HFF-Myc (cell line): Measurements from ENCODE around the gene LANCL2.

Experiments
- DNase-seq: peaks from one replicate; pipeline ENCODE4 v3.0.0-alpha.2; 2011; ENCODE audit warnings: low read depth; ENCODE audit errors: extremely low read depth
- H3K4me3 ChIP-seq: replicated peaks from 2 replicates; pipeline ENCODE4 v1.5.1; 2011; ENCODE audit warnings: low read depth, mild to moderate bottlenecking, control low read depth, low read length
- TF ChIP-seq, protein P1 (sequence below): IDR thresholded peaks from 2 replicates; pipeline ENCODE4 v1.5.1; 2012; ENCODE audit warnings: mild to moderate bottlenecking, low read depth, low read length, control low read depth; ENCODE audit errors: missing control alignments

The LANCL2 gene

DNA sequence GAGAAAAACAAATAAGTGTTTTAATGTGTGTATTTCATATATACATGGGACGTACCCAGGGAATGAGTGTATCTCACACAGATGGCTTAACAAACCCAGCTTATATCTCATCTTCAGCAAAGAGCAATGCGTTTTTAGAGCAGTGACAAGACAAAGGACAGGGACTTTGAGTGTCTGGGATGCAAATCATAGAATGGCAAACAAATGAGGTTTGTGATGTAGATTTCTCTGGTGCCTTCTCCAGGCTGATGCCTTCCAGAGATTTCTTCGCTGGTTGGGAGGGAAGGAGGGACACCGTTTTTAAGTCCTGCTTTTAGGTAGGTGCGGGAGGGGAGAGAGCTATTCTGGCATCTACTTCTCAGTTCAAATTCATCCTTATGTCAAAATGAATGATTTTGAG is 16.6 kb downstream of the LANCL2 start:
- H3K4me3 ChIP-seq = no peak overlapping the region
- DNase-seq = no peak
- TF ChIP-seq, protein P1, sequence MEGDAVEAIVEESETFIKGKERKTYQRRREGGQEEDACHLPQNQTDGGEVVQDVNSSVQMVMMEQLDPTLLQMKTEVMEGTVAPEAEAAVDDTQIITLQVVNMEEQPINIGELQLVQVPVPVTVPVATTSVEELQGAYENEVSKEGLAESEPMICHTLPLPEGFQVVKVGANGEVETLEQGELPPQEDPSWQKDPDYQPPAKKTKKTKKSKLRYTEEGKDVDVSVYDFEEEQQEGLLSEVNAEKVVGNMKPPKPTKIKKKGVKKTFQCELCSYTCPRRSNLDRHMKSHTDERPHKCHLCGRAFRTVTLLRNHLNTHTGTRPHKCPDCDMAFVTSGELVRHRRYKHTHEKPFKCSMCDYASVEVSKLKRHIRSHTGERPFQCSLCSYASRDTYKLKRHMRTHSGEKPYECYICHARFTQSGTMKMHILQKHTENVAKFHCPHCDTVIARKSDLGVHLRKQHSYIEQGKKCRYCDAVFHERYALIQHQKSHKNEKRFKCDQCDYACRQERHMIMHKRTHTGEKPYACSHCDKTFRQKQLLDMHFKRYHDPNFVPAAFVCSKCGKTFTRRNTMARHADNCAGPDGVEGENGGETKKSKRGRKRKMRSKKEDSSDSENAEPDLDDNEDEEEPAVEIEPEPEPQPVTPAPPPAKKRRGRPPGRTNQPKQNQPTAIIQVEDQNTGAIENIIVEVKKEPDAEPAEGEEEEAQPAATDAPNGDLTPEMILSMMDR = no peak

DNA sequence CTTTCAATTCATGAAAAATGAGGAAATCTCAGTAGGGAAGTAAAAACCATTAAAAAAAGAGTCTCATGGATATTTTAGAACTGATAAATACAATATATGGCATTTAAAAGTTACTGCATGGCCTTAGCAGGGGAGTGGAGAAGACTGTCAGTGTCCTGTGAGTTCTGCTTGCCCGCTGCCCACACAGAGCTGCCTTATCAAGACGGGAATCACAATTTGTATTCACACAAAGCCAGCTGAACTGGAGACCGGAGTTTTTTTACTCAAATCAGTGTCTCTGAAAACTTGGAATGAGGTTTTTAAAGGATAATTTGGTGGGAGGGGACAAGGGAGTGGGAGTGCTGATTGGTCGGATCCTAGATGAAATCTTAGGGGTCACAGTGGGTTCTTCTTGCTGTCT is 17.1 kb downstream of the LANCL2 start:
- TF ChIP-seq, protein P1 = no peak
- H3K4me3 ChIP-seq = no peak overlapping the region
- DNase-seq = no peak

DNA sequence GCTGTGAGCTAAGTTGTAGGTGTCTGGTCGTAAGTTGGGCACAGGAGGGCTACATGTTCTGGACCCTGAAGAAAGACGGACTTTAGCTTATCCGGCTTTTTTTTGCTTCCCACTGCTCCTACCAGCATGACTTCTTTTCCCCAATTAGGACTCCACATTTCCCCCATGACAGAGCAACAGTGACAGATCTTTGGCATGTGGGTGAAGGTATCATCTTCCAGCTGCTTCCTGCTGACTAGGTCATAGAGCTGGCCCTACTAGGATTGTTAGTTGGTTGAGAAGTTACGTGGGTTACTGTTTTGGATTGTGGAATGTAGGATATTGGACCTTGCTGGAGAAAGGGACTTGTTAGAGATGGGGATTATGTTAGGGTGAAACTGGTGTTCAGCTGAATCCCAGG is 21.4 kb downstream of the LANCL2 start:
- no peak for DNase-seq
- TF ChIP-seq, protein P1 = no peak
- H3K4me3 ChIP-seq = no peak overlapping the region

DNA sequence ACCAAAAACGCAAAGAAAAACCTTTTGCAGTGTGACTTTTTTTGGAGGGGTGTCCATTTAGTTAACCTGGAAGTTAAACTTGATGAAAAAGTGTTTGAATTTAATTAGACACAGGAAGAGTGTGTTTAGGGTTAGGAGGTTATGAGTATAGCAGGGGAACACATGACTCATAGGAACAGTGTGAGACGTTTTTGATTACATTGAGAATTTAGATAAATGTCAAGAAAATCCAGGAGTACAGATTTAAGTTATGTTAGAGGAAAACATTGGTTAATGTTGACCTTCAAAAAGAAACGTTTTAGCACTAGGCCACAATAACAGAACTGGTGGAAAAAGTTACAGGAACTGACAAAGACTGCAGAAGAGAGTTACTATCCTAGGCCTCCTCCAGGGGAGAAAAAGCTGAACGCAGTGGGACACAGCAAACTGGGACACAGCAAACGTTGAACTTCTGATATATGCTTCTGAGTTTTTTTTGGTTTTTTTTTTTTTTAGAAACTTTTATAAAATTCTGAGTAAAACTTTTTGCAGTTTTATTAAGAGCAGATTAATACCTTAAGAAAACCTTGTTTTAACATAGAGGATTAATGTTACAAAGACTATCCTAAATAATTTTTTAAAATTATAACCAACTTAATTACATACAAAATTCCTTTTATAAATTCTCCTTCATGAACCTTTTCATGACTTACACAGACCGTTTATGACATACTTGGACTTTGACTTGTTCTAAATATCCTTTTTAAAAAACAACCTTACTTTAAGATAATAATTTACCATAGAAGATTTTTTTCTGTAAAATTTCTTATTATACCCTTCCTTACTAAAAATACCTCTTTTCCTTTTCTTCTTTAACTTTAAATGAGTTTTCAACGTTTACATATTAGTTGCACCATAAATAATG is 22.2 kb downstream of the LANCL2 start:
- no peak overlapping the region for H3K4me3 ChIP-seq
- TF ChIP-seq, protein P1 = no peak
- DNase-seq = no peak

DNA sequence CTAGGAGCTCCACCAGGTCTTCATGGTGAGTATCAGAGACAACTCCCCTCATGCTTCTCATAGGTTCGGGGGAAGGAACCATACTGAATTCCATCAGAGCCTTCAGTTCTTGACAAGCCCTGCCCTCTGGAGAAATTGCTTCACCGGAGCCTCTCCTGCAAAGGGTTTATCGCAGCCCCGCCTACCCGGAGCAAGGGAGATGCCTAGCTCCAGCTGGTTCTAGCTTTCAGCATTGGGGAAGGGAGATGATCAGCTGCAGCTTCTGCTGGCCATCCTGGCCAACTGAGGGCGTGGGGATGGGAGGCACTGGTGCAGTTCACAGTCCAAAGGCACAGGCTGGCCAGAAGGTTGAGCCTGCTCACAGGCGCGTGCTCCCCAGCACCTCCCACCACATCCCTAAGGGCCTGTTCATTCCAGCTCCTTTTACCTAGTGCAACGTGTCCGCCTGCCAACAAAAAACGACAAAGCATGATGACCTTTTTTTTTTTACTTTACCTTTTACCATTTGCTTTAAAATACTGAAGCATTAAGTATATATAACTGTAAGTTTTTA is 31.2 kb downstream of the LANCL2 start:
- TF ChIP-seq, protein P1 = no peak
- no peak for DNase-seq
- no peak overlapping the region for H3K4me3 ChIP-seq

DNA sequence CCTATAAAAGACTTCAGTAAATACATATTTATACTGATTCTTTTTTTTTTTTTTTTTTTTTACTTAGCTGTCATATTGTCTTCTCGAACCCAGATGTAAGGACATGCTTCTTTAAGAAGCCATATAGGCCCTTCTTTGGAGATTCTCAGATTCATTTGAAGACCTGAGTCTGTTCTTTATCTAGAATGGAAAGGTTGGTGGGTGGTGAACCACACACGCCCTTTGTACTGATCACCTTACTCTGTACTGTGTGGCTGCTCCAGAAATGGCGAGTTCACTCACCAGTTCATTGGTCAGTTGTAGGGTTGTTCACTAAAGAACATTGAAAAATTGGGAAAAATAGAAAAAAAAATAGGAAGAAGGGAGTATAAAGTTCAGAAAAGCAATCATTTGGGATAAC is 32.5 kb downstream of the LANCL2 start:
- H3K4me3 ChIP-seq = no peak overlapping the region
- DNase-seq = no peak
- TF ChIP-seq, protein P1 = no peak
